ENCODE data around the gene PLSCR4. TPM values are rescaled to one million over a fixed set of nuclear protein-coding genes. Genes with fewer than 3 reads are reported as not detected.

The PLSCR4 gene
- total and polyA plus RNA-seq, 2 donors from 2014 or later, result 11.9 to 33.0 TPM

- intact Hi-C loops (cut with DNase I), result loop anchor here (10.0 kb wide), 1 partner anchor 95 kb away; no protein-coding TSS in a partner anchor
- FAIRE-seq, result no peak
- no peak for DNase-seq
- no peaks in the 10 kb centered on the region for H3K9me3 ChIP-seq (ENCODE audit: control insufficient read depth in 2 of 3, insufficient read depth in 1 of 3, low read length in 3 of 3)
- H3K4me1 ChIP-seq (ENCODE audit: control insufficient read depth in 2 of 3, insufficient read depth in 2 of 3, low read depth in 1 of 3, low read length in 3 of 3), result no peaks in the 10 kb centered on the region
- no peak for TF ChIP-seq CTCF (IDR thresholded peaks at IDR 0.05; ENCODE audit: borderline replicate concordance, extremely low read depth, insufficient read depth)
- H3K27me3 ChIP-seq (ENCODE audit: control insufficient read depth, insufficient read depth, low read length), result no peaks in the 10 kb centered on the region
- no peak overlapping the region for H3K27ac ChIP-seq (ENCODE audit: low read depth in 2 of 2, low read length in 2 of 2)
- no peaks in the 10 kb centered on the region for H3K36me3 ChIP-seq (ENCODE audit: control insufficient read depth in 2 of 3, insufficient read depth in 3 of 3, low read length in 3 of 3)
- H3K9ac ChIP-seq (ENCODE audit: low read length in 3 of 3), result no peak overlapping the region
- H3K4me3 ChIP-seq (ENCODE audit: low read length in 3 of 3), result no peak overlapping the region
Observed at GRCh38 chr3:146169891-146170290, 81.0 kb downstream of the PLSCR4 start.

GRCh38 chr3:146166826-146167225 lies 84.1 kb downstream of the PLSCR4 start:
- Histone ChIP-seq H3K9me3 (ENCODE audit: control insufficient read depth in 2 of 3, insufficient read depth in 1 of 3, low read length in 3 of 3) (no peaks in the 10 kb centered on the region), H3K9ac (ENCODE audit: low read length in 3 of 3) (no peak overlapping the region), H3K4me1 (ENCODE audit: control insufficient read depth in 2 of 3, insufficient read depth in 2 of 3, low read depth in 1 of 3, low read length in 3 of 3) (no peaks in the 10 kb centered on the region), H3K36me3 (ENCODE audit: control insufficient read depth in 2 of 3, insufficient read depth in 3 of 3, low read length in 3 of 3) (no peaks in the 10 kb centered on the region), H3K27me3 (ENCODE audit: control insufficient read depth, insufficient read depth, low read length) (no peaks in the 10 kb centered on the region), H3K27ac (ENCODE audit: low read depth in 2 of 2, low read length in 2 of 2) (no peak overlapping the region), H3K4me3 (ENCODE audit: low read length in 3 of 3) (no peak overlapping the region)
- DNase-seq (peak in 1 of 5 donors; percentile 65), FAIRE-seq (no peak)
- intact Hi-C loops (cut with DNase I), result no loop called here
- no peak for TF ChIP-seq CTCF (IDR thresholded peaks at IDR 0.05; ENCODE audit: borderline replicate concordance, extremely low read depth, insufficient read depth)

- Histone ChIP-seq H3K27ac (ENCODE audit: low read depth in 2 of 2, low read length in 2 of 2) (no peak overlapping the region), H3K27me3 (ENCODE audit: control insufficient read depth, insufficient read depth, low read length) (no peaks in the 10 kb centered on the region), H3K9me3 (ENCODE audit: control insufficient read depth in 2 of 3, insufficient read depth in 1 of 3, low read length in 3 of 3) (no peaks in the 10 kb centered on the region), H3K4me1 (ENCODE audit: control insufficient read depth in 2 of 3, insufficient read depth in 2 of 3, low read depth in 1 of 3, low read length in 3 of 3) (no peaks in the 10 kb centered on the region), H3K36me3 (ENCODE audit: control insufficient read depth in 2 of 3, insufficient read depth in 3 of 3, low read length in 3 of 3) (no peaks in the 10 kb centered on the region), H3K4me3 (ENCODE audit: low read length in 3 of 3) (no peak overlapping the region), H3K9ac (ENCODE audit: low read length in 3 of 3) (no peak overlapping the region)
- intact Hi-C loops (cut with DNase I), result no loop called here
- DNase-seq (no peak), FAIRE-seq (no peak)
- no peak for TF ChIP-seq CTCF (IDR thresholded peaks at IDR 0.05; ENCODE audit: borderline replicate concordance, extremely low read depth, insufficient read depth)
Observed at GRCh38 chr3:146166415-146166821, 84.5 kb downstream of the PLSCR4 start.

GRCh38 chr3:146165877-146166276 lies 85.0 kb downstream of the PLSCR4 start:
- no peak for TF ChIP-seq CTCF (IDR thresholded peaks at IDR 0.05; ENCODE audit: borderline replicate concordance, extremely low read depth, insufficient read depth)
- H3K27ac ChIP-seq (ENCODE audit: low read depth in 2 of 2, low read length in 2 of 2), result no peak overlapping the region
- no peaks in the 10 kb centered on the region for H3K36me3 ChIP-seq (ENCODE audit: control insufficient read depth in 2 of 3, insufficient read depth in 3 of 3, low read length in 3 of 3)
- no peaks in the 10 kb centered on the region for H3K4me1 ChIP-seq (ENCODE audit: control insufficient read depth in 2 of 3, insufficient read depth in 2 of 3, low read depth in 1 of 3, low read length in 3 of 3)
- no peak overlapping the region for H3K9ac ChIP-seq (ENCODE audit: low read length in 3 of 3)
- no peak overlapping the region for H3K4me3 ChIP-seq (ENCODE audit: low read length in 3 of 3)
- FAIRE-seq (no peak), DNase-seq (no peak)
- no peaks in the 10 kb centered on the region for H3K9me3 ChIP-seq (ENCODE audit: control insufficient read depth in 2 of 3, insufficient read depth in 1 of 3, low read length in 3 of 3)
- intact Hi-C loops (cut with DNase I), result no loop called here
- H3K27me3 ChIP-seq (ENCODE audit: control insufficient read depth, insufficient read depth, low read length), result no peaks in the 10 kb centered on the region
